ENCODE measurements around the gene PVALB. TPM values are rescaled to one million over a fixed set of nuclear protein-coding genes. Genes with fewer than 3 reads are reported as not detected.

PVALB gene
- total RNA-seq, 1 donor from 2014 or later, result not detected

DNA sequence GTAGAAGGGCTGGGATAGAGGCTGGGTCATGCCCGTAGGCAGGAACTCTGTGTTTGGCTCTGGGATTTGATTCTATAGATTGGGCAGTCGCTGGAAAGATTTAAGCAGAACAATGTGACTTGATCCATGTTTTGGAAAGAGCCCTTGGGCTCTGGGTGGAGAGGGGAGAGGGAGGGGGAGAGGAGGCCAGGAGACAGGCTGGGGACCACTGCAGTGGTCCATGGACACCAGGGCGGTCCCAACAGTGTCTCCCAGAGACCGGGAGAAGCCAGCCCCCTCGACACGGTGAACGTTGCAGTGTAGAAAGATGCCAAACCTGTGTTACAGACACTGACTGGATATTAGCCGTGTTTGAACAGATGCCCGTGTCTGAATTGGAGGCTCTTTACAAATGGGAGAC, 19.5 kb downstream of the PVALB start:
- TF ChIP-seq, protein P1, sequence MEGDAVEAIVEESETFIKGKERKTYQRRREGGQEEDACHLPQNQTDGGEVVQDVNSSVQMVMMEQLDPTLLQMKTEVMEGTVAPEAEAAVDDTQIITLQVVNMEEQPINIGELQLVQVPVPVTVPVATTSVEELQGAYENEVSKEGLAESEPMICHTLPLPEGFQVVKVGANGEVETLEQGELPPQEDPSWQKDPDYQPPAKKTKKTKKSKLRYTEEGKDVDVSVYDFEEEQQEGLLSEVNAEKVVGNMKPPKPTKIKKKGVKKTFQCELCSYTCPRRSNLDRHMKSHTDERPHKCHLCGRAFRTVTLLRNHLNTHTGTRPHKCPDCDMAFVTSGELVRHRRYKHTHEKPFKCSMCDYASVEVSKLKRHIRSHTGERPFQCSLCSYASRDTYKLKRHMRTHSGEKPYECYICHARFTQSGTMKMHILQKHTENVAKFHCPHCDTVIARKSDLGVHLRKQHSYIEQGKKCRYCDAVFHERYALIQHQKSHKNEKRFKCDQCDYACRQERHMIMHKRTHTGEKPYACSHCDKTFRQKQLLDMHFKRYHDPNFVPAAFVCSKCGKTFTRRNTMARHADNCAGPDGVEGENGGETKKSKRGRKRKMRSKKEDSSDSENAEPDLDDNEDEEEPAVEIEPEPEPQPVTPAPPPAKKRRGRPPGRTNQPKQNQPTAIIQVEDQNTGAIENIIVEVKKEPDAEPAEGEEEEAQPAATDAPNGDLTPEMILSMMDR (IDR thresholded peaks at IDR 0.05), result no peak
- no peak overlapping the region for H3K27ac Mint-ChIP-seq (ENCODE audit: unreplicated experiment)
- no peaks in the 10 kb centered on the region for H3K36me3 Mint-ChIP-seq (ENCODE audit: unreplicated experiment)
- H3K4me1 Mint-ChIP-seq (ENCODE audit: unreplicated experiment), result no peaks in the 10 kb centered on the region
- H3K4me3 Mint-ChIP-seq (ENCODE audit: unreplicated experiment), result no peak overlapping the region
- no peaks in the 10 kb centered on the region for H3K9me3 Mint-ChIP-seq (ENCODE audit: unreplicated experiment)
- DNase-seq (ENCODE audit: extremely low spot score, unreplicated experiment), result no peak
- peaks cover 48% of the 10 kb centered on the region for H3K27me3 Mint-ChIP-seq (ENCODE audit: unreplicated experiment)

DNA sequence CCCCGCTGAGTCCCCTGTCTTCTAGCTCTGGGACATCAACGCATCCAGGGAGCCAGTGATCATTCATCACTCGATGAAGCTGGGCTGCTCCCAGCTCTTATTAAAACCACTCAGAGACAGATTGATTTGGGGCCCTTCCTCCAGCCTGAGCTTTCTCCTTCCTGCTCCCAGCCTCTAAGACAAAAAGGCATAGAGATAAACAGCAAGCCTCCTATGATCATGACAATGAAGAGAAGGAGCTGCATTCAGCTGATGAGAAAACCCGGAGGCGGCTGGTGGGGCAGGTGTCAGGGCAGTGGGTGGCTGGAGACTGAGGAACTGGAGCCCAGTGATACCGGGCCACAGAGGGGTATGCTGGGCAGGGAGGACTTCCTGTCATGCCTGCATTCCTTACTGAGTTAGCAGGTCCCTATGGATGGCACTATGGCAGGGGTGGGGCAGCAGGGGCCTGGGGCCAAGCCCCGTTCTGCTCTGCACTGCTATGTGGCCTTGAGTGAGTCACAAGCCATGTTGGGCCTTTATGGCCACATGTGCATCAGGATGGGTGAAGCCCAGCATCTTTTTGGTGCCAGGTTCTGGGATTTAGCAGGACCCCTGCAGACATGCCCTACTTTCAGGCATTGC, 20.2 kb downstream of the PVALB start:
- TF ChIP-seq, protein P1 (IDR thresholded peaks at IDR 0.05), result no peak
- H3K4me1 Mint-ChIP-seq (ENCODE audit: unreplicated experiment), result no peaks in the 10 kb centered on the region
- no peaks in the 10 kb centered on the region for H3K36me3 Mint-ChIP-seq (ENCODE audit: unreplicated experiment)
- peaks cover 44% of the 10 kb centered on the region for H3K27me3 Mint-ChIP-seq (ENCODE audit: unreplicated experiment)
- H3K4me3 Mint-ChIP-seq (ENCODE audit: unreplicated experiment), result no peak overlapping the region
- no peak overlapping the region for H3K27ac Mint-ChIP-seq (ENCODE audit: unreplicated experiment)
- no peak for DNase-seq (ENCODE audit: extremely low spot score, unreplicated experiment)
- no peaks in the 10 kb centered on the region for H3K9me3 Mint-ChIP-seq (ENCODE audit: unreplicated experiment)

DNA sequence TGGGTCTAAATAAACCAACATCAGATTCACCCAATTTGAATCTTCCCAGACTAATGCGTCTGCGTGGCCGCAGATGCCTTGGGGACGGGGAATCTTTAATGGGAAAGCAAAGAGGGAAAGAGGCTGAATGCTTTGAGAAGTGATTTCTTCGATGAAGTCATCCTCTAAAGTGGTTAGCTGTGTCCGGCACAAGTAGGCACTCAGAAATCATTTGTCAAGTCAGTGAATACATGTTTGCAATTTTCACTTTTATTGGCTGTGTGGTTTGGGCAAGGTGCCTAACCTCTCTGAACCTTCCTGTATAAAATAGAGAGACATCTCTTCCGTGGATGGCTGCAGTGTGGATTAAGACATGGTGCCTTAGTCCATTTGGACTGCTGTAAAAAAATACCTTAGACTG, 21.2 kb downstream of the PVALB start:
- TF ChIP-seq, protein P1 (IDR thresholded peaks at IDR 0.05), result no peak
- no peak for DNase-seq (ENCODE audit: extremely low spot score, unreplicated experiment)
- peaks cover 49% of the 10 kb centered on the region for H3K27me3 Mint-ChIP-seq (ENCODE audit: unreplicated experiment)
- H3K9me3 Mint-ChIP-seq (ENCODE audit: unreplicated experiment), result no peaks in the 10 kb centered on the region
- H3K4me1 Mint-ChIP-seq (ENCODE audit: unreplicated experiment), result no peaks in the 10 kb centered on the region
- no peaks in the 10 kb centered on the region for H3K36me3 Mint-ChIP-seq (ENCODE audit: unreplicated experiment)
- H3K27ac Mint-ChIP-seq (ENCODE audit: unreplicated experiment), result no peak overlapping the region
- no peak overlapping the region for H3K4me3 Mint-ChIP-seq (ENCODE audit: unreplicated experiment)

DNA sequence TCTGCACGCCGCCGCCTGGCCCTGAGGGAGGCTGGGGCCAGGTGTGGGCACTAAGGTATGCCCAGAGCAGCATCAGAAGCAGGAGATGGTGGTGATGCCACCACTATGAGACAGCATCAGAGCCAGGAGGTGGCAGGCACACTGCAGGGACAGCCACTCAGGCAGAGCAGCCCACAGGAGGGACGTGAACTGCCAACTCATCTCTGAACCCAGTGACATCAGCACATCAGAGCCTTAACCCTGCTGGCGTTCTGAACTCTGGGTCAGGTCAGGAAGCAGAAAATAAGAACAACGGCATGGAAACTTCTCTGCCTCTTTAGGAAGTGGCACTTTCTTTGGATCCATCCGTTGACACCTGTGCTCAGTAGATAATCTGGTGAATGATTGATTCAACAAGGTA, 26.2 kb downstream of the PVALB start:
- Mint-ChIP-seq H3K4me3 (ENCODE audit: unreplicated experiment) (no peak overlapping the region), H3K4me1 (ENCODE audit: unreplicated experiment) (no peaks in the 10 kb centered on the region), H3K9me3 (ENCODE audit: unreplicated experiment) (no peaks in the 10 kb centered on the region), H3K36me3 (ENCODE audit: unreplicated experiment) (no peaks in the 10 kb centered on the region), H3K27me3 (ENCODE audit: unreplicated experiment) (peaks cover 66% of the 10 kb centered on the region), H3K27ac (ENCODE audit: unreplicated experiment) (no peak overlapping the region)
- DNase-seq (ENCODE audit: extremely low spot score, unreplicated experiment), result no peak
- TF ChIP-seq, protein P1 (IDR thresholded peaks at IDR 0.05), result no peak

DNA sequence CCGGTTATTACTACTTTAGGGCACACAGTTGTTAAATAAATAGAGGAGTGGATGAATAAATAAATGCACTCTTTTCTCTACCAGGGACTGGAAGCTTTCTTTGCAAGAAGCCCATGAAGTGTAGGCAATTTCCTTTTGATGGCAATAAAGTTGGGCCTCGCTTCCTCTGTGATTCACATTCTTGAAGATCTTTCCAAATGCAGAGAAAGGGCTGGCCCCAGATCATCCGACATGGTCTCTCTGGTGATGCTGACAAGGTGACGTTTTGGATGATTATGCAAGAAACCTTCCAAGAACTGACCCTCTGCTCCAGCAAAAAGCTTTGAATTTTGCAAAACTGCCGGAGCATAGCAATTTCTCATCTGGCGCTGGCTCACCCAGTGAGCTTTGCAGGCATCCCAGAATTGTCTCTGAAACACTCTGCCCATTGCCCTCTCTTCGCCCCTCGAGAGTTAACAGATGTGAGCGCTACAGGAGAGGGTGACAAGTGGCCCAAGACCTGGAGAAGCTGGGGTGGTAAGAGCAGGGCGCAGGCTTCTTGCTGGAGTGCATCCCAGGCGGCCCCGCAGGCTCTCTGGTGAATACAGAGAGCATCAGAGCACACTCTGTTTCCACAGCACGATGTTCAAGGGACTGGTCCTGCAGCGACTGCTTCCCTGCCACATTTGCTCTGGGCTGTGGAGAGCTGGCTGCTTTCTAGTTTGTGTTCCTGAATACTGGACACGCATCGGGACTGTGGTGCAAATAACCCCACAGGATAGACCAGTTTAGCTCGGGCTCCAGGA, 29.4 kb downstream of the PVALB start:
- TF ChIP-seq, protein P1 (IDR thresholded peaks at IDR 0.05), result no peak
- Mint-ChIP-seq H3K9me3 (ENCODE audit: unreplicated experiment) (no peaks in the 10 kb centered on the region), H3K27ac (ENCODE audit: unreplicated experiment) (no peak overlapping the region), H3K4me3 (ENCODE audit: unreplicated experiment) (no peak overlapping the region), H3K27me3 (ENCODE audit: unreplicated experiment) (peaks cover 69% of the 10 kb centered on the region), H3K36me3 (ENCODE audit: unreplicated experiment) (no peaks in the 10 kb centered on the region), H3K4me1 (ENCODE audit: unreplicated experiment) (peaks cover 2% of the 10 kb centered on the region)
- DNase-seq (ENCODE audit: extremely low spot score, unreplicated experiment), result no peak
